GM19099 (cell line): ENCODE data around the gene DNAI2.

Source experiments
- POLR2A ChIP-seq: IDR thresholded peaks from 3 replicates; pipeline ENCODE4 v1.6.1; 2011; ENCODE audit warnings: low read depth; ENCODE audit not compliant: insufficient read length; ENCODE audit errors: extremely low read depth

The DNAI2 gene

DNA sequence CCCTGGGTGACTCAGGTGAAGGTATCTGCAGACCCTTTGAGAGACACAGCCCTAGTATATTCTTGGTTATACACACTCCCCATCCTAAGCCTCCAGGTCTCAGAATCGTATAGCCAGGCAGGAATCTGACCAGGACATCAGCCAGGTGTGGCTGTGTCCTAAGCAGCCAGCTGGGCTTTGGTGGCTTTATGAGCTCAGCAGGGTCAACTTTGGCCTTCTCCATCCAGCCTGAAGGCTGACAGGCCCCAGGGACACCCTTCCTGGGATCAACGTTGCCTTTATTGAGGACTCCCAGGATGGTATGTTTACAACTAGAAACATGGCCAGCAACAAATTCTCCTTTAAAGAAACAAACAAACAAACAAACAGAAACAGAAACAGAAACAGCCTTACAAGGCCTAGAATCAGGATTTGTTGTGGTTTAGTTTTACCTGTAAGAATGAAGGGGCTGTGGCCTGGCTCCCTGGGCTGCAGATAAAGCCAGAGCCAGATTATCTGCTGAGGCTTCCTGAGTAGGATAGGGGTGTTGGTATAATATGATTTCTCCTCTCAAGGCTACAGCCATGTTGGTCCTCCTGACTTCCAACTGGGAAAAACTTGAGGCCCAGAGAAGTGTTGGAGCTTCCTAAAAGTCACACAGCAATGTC is 60.5 kb downstream of the DNAI2 start:
- TF ChIP-seq POLR2A: no peak

GRCh38 chr17:74335529-74336062 is 61.6 kb downstream of the DNAI2 start:
- TF ChIP-seq POLR2A: no peak

DNA sequence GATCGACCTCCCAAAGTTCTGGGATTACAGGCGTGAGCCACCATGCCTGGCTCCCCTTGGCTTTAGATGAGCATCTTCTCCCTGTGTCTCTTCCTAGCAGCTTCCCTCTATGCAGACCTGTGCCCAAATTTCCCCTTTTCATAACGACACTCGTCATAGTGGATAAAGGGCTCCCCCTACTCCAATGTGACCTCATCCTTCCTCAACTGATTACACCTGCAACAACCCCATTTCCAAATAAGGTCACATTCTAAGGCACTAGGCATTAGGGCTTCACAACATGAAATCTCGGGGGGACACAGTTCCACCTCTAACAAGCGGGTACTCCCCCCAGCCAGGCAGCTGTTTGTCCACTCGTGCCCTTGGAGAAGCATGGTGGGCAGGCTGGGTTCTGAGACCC is 62.3 kb downstream of the DNAI2 start:
- no peak for TF ChIP-seq POLR2A

DNA sequence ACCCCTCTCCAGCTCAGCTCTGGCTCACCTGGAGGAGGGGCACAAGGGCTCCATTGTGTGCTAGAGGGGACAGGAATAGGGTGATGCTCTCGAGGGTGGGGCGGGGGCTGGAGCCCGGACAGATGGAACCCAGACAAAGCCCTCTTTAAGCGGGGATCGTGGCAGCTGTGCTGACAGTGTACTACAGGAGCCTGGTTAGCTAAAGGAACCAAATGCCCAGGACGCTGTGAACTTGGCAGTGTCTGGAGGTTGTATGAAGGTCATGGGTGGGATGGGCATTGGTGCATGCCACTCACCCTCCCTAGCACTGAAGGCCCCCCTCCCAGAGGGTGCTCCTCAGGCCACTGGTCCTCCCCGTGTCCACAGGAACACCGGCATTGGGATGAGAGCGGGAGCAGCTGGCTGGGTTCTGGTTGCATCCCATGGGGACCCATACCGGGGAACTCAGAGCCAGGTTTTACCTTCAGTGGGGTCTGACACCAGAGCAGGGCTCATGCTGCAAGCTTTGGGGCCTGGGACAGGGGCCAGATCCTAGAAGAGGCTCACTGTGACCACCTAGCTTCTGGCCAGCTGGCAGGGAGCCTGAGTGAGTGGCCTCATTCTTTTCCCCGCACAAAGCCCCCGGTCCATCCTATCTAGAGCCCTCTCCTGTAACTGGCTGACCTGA is 63.9 kb downstream of the DNAI2 start:
- no peak for TF ChIP-seq POLR2A

GRCh38 chr17:74339537-74340195 is 65.6 kb downstream of the DNAI2 start:
- no peak for TF ChIP-seq POLR2A

GRCh38 chr17:74340470-74341023 is 66.5 kb downstream of the DNAI2 start:
- TF ChIP-seq POLR2A: no peak

DNA sequence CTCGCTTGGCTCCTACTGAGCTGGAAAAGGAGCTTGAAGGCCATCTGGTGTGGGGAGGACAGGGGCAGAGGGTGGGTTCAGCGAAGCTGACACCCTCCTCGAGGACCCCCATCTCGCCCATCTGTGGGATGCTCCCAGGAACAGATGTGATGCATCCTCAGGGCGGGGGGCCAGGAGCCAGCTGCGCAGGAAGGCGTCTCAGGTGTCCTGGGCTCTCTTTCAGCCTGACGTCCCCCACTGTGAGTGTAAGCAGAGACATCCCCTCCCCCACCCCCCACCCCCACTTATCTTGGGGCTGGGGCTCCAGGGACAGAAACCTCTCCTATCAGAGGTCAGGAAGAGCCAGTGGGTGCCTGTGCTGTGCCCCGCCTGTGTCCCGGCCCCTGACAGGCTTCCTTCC is 68.2 kb downstream of the DNAI2 start:
- no peak for TF ChIP-seq POLR2A

- TF ChIP-seq POLR2A: no peak
Observed at GRCh38 chr17:74343121-74343520, 69.1 kb downstream of the DNAI2 start.

- TF ChIP-seq POLR2A: no peak
Observed at GRCh38 chr17:74343526-74344284, 69.7 kb downstream of the DNAI2 start.

DNA sequence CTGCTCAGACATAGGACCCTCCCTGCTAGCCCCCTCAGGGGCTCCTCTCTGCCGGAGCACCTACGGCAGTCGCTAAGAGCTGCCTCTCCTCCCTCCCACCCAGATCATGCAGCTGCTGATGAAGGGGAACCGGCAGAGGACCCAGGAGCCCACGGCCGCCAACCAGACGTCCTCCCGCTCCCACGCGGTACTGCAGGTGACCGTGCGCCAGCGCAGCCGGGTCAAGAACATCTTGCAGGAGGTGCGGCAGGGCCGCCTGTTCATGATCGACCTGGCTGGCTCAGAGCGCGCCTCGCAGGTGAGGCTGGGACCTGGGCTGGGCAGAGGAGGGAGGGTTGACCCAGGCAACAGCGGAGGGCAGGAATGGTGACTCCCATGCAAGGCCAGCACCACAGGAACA is 70.6 kb downstream of the DNAI2 start:
- TF ChIP-seq POLR2A: no peak

GRCh38 chr17:74345433-74346241 is 71.6 kb downstream of the DNAI2 start:
- no peak for TF ChIP-seq POLR2A

DNA sequence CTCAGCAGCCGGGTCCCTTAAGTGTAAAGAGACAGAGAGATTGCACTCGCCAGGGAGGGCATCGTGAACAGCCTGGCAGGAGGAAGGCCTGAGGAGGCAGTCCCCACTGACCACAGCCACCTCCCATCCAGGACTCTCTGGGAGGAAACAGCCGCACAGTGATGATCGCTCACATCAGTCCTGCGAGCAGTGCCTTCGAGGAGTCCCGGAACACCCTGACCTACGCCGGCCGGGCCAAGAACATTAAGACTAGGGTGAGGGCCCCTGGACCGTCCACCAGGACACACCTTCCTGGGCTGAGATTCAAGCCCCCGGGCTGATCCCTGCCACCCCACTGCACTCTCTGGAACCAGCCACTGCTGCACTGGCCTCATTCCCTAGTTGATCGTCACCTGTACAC is 73.6 kb downstream of the DNAI2 start:
- no peak for TF ChIP-seq POLR2A

DNA sequence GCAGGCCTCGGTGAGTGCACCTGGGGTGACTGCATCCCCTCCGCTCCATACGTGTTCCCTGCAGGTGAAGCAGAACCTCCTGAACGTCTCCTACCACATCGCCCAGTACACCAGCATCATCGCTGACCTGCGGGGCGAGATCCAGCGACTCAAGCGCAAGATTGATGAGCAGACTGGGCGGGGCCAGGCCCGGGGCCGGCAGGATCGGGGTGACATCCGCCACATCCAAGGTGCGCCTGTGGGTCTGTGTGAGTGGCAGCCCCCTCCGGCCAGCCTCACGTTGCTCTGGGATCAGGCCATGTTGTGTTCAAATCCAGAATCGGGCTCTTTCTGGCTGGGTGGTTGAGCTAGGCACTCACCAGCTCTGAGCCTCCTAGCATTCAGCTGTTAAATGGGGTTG is 75.1 kb downstream of the DNAI2 start:
- TF ChIP-seq POLR2A: no peak

DNA sequence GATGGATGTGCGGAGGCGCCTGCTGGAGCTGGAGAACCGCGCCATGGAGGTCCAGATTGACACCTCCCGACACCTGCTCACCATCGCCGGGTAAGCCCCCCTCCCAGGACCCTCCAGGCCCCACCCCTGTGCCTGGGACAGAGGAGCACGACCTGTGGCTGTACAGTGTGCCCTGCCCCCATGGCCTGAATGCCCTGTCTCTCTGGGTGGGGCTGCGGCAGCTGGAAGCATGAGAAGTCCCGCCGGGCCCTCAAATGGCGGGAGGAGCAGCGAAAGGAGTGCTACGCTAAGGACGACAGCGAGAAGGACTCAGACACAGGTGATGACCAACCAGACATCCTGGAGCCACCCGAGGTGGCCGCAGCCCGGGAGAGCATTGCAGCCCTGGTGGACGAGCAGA is 76.5 kb downstream of the DNAI2 start:
- no peak for TF ChIP-seq POLR2A
